ENCODE measurements around the gene ZNF333.
A peak's percentile ranks its signal among the peaks of the same experiment; 100 is the strongest.
"Not testable (repeated sequence)": the region's sequence is repeated elsewhere in the genome, so short reads cannot be mapped to it uniquely, and the experiment has no call there.

The ZNF333 gene

DNA sequence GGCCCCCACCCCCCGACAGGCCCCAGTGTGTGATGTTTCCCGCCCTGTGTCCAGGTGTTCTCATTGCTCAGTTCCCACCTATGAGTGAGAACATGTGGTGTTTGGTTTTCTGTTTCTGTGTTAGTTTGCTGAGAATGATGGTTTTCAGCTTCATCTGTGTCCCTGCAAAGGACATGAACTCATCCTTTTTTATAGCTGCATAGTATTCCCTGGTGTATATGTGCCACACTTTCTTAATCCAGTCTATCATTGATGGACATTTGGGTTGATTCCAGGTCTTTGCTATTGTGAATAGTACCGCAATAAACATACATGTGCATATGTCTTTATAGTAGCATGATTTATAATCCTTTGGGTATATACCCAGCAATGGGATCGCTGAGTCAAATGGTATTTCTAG lies 87.8 kb downstream of the ZNF333 start:
- H3K9me3 ChIP-seq (ENCODE audit: control insufficient read depth, insufficient read depth, low read depth, low read length); H3K4me3 ChIP-seq (ENCODE audit: low read depth, low read length); H3K36me3 ChIP-seq (ENCODE audit: control insufficient read depth in 2 of 2, insufficient read depth in 1 of 2, low read length in 2 of 2); H3K27ac ChIP-seq (ENCODE audit: extremely low read depth, low read depth, low read length); POLR2A ChIA-PET; H3K4me1 ChIP-seq (ENCODE audit: control insufficient read depth, insufficient read depth, low read length): not testable (repeated sequence)
- CTCF ChIA-PET, result interaction anchor here (3.7 kb wide), 1 partner anchor 9 kb away, joined by 19 read pairs; no protein-coding TSS in a partner anchor
- TF ChIP-seq ZNF146 (tag by site-specific recombination; IDR thresholded peaks at IDR 0.05), result peak; percentile 66

DNA sequence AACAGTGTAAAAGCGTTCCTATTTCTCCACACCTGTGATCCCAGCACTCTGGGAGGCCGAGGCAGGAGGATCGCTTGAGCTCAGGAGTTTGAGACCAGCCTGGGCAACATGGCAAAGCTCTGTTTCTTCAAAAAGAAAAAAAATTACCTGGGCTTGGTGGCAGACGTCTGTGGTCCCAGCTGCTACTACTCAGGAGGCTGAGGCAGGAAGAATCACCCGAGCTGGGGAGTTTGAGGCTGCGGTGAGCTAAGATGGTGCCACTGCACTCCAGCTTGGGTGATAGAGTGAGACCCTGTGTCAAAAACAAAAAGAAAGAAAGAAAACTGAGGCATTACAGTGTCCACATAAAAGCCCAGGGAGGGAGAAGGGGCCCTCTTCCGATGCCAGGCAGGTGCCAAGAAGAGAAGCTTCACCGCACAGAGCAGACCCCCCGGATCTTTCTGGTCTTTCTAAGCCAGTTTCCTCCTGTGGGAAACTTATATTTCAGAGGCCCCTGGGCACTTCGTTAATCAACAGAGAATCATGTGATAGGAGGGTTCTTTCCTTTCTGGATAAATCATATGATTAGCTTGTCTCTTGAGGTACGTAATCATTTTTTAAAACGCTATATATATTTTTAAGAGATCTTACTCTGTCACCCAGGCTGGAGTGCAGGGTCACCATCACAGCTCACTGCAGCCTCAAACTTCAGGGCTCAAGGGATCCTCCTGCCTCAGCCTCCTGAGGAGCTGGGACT lies 88.4 kb downstream of the ZNF333 start, which contains the start of gene ADGRE2:
ADGRE2 (minus strand) TSS at position 451 of the 736 bp plus-strand sequence. CDS start 1,804 bp downstream, outside the sequence.
- CTCF ChIA-PET, result interaction anchor here (0.7 to 3.7 kb wide), 2 partner anchors 8 to 477 kb away, joined by 4 to 19 read pairs; no protein-coding TSS in a partner anchor

GRCh38 chr19:14779151-14779550 lies 89.3 kb downstream of the ZNF333 start:
- H3K27ac ChIP-seq (ENCODE audit: extremely low read depth, low read depth, low read length), result no peak overlapping the region
- H3K4me1 ChIP-seq (ENCODE audit: control insufficient read depth, insufficient read depth, low read length), result no peaks in the 10 kb centered on the region; the same call in 1 of the 2 replicates

More for the DNA sequence above, 88.4 kb downstream of the ZNF333 start, which contains the start of gene ADGRE2:
- H3K36me3 ChIP-seq (ENCODE audit: control insufficient read depth in 2 of 2, insufficient read depth in 1 of 2, low read length in 2 of 2); H3K4me1 ChIP-seq (ENCODE audit: control insufficient read depth, insufficient read depth, low read length); H3K27ac ChIP-seq (ENCODE audit: extremely low read depth, low read depth, low read length); H3K9me3 ChIP-seq (ENCODE audit: control insufficient read depth, insufficient read depth, low read depth, low read length); H3K4me3 ChIP-seq (ENCODE audit: low read depth, low read length): not testable (repeated sequence)
- POLR2A ChIA-PET, result interaction anchor here (0.7 kb wide), 1 partner anchor 282 kb away, joined by 3 read pairs; the partner anchor contains the start of gene GIPC1

DNA sequence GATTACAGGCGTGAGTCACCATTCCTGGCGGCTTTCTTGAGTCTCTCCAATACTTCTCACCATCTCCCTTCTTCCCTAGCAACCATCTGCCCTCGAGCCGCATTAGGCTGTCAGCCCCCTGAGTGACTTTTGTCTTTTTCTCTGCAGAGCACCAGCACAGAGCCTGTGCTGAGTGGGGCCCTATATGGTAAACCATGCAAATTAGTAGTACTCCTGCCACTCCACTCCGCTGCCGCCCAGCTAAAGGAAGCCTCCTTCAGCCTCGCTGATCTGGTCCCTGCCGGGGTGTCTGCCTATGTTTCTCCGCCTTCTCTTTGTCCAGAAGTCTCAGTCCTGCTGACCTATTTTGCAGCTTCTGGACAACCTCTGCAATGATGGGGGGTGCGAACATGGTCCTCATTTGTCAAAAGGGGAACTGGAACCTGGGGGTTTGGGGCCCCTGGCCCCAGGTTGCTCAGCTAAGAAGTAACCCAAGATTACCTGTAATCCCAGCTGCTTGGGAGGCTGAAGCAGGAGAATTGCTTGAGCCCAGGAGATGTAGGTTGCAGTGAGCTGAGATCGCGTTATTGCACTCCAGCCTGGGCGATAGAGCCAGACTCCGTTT lies 90.9 kb downstream of the ZNF333 start:
- CTCF ChIA-PET; H3K4me3 ChIP-seq (ENCODE audit: low read depth, low read length); H3K4me1 ChIP-seq (ENCODE audit: control insufficient read depth, insufficient read depth, low read length); H3K27ac ChIP-seq (ENCODE audit: extremely low read depth, low read depth, low read length); H3K36me3 ChIP-seq (ENCODE audit: control insufficient read depth in 2 of 2, insufficient read depth in 1 of 2, low read length in 2 of 2); H3K9me3 ChIP-seq (ENCODE audit: control insufficient read depth, insufficient read depth, low read depth, low read length); POLR2A ChIA-PET: not testable (repeated sequence)

More at GRCh38 chr19:14779151-14779550, 89.3 kb downstream of the ZNF333 start:
- no peaks in the 10 kb centered on the region for H3K36me3 ChIP-seq (ENCODE audit: control insufficient read depth in 2 of 2, insufficient read depth in 1 of 2, low read length in 2 of 2)
- ChIA-PET POLR2A (no interaction called here), CTCF (interaction anchor here (3.7 kb wide), 1 partner anchor 8 kb away, joined by 19 read pairs; no protein-coding TSS in a partner anchor)
- no peak for TF ChIP-seq PRDM2 (tag by site-specific recombination; IDR thresholded peaks at IDR 0.05; ENCODE audit: borderline replicate concordance)
- no peaks in the 10 kb centered on the region for H3K9me3 ChIP-seq (ENCODE audit: control insufficient read depth, insufficient read depth, low read depth, low read length)
- no peak overlapping the region for H3K4me3 ChIP-seq (ENCODE audit: low read depth, low read length)

DNA sequence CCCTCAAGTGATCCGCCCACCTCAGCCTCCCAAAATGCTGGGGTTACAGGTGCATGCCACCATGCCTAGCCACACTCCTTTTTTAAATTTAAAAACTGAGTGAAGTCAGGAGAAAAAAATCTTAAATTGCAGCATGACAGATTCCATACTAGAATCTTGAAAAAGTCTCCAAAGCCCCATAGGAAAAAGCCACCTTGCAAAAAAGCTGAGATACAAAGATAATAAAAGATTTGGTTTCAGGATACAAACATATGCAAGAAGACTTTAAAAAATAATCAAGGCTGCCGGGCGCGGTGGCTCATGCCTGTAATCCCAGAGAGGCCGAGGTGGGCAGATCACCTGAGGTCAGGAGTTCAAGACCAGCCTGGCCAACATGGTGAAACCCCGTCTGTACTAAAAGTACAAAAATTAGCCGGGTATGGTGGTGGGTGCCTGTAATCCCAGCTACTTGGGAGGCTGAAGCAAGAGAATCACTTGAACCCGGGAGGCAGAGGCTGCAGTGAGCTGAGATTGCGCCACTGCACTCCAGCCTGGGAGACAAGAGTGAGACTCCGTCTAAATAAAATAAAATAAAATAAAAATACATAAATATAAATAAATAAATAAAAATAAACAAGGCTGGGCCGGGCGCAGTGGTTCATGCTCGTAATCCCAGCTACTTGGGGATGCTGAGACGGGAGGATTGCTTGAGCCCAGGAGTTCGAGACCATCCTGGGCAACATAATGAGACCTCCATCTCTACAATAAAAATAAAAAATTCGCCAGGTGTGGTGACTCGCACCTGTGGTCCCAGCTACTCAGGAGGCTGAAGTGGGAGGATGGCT lies 92.1 kb downstream of the ZNF333 start:
- H3K4me1 ChIP-seq (ENCODE audit: control insufficient read depth, insufficient read depth, low read length); H3K4me3 ChIP-seq (ENCODE audit: low read depth, low read length); H3K36me3 ChIP-seq (ENCODE audit: control insufficient read depth in 2 of 2, insufficient read depth in 1 of 2, low read length in 2 of 2); H3K27ac ChIP-seq (ENCODE audit: extremely low read depth, low read depth, low read length); H3K9me3 ChIP-seq (ENCODE audit: control insufficient read depth, insufficient read depth, low read depth, low read length): not testable (repeated sequence)
- POLR2A ChIA-PET, result interaction anchor here (0.6 kb wide), 1 partner anchor 126 kb away, joined by 5 read pairs; no protein-coding TSS in a partner anchor
- CTCF ChIA-PET, result interaction anchor here (0.7 kb wide), 1 partner anchor 108 kb away, joined by 4 read pairs; no protein-coding TSS in a partner anchor

Measured in HEK293 (cell line).